GM10248 (cell line): ENCODE results near the gene TRPV5.

Experiments
- CTCF ChIA-PET: fragments of 300-600 bp; sonication (Branson Sonifier 250); formaldehyde crosslinking; extraction: SDS; loops from one replicate; lab custom pipeline; 2021; ENCODE audit warnings: antibody characterized with exemption; lab: Yijun Ruan, JAX
- POLR2A ChIA-PET: fragments of 350-650 bp; sonication (Branson Sonifier 250); formaldehyde crosslinking; extraction: SDS; loops from one replicate; lab custom pipeline; 2020; ENCODE audit warnings: antibody characterized with exemption; lab: Yijun Ruan, JAX
- DNase-seq: peaks from one replicate; pipeline ENCODE4 v3.0.0; 2012; ENCODE audit errors: extremely low spot score
- CTCF ChIP-seq: IDR thresholded peaks from 2 replicates; pipeline ENCODE4 v1.5.1; 2012; ENCODE audit warnings: mild to moderate bottlenecking, low read depth; ENCODE audit errors: extremely low read depth, missing control alignments, control extremely low read depth

Gene TRPV5

DNA sequence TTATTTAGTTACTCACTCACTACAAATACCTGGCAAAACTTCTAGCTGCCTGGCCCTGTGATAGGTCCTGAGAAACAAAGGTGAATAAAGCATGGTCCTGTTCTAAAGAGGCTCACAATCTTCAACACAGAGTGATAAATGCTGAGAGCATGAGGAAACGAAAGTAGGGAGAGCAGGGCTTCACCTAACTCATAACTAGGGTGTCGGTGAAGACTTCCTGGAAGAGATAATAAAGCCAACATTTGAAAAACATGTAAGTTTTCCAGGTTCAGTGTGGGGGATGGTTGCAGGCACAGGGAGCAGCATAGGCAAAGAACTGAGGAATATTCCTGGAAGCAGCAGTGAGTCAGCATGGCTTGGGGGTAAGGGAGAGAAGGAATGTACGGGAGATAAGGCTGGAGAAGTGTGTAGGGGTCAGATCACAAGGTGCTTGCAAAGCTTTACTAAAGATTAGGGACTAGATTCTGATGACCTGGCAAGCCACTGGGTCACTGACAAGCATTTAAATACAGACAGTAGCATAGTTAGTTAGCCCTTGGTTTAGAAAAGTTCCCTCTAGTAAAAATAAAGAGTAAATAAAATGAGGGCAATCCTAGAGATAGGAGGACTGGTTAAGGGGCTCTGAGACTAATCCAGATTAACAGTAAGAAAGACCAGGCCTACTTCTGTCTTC is 23.5 kb upstream of the TRPV5 start:
- no peak for TF ChIP-seq CTCF
- ChIA-PET POLR2A (interaction anchor here (0.7 kb wide), 1 partner anchor 427 kb away, joined by 3 read pairs; no protein-coding TSS in a partner anchor), CTCF (interaction anchor here (0.6 kb wide), 1 partner anchor 12 kb away, joined by 3 read pairs; no protein-coding TSS in a partner anchor)
- DNase-seq, result no peak

- CTCF ChIA-PET, result interaction anchor here (0.8 to 1.3 kb wide), 4 partner anchors 9 to 48 kb away, joined by 3 to 4 read pairs (median 3); no protein-coding TSS in a partner anchor
- POLR2A ChIA-PET, result no interaction called here
- TF ChIP-seq CTCF, result no peak
These were observed 21.2 kb upstream of the TRPV5 start for GRCh38 chr7:142954680-142955268.

DNA sequence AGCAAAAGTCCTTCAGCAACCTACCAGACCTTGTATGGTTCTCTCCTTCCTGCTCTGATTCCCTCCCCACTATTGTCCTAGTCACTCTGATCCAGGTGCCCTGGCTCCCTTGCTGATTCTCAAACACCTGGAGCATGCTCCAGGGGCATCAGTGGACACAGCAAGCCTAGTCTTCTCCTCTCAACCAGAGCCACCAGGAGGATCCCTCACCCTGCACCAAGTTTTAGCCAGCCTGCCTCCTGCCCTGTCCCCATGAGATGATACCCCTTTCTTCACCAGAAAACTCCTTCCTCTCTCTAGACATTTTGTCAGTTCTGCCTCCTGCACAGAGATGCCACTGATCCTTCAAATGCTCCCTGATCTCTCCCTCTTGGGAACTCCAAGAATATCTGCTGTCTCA is 16.7 kb upstream of the TRPV5 start:
- no peak for TF ChIP-seq CTCF
- CTCF ChIA-PET, result interaction anchor here (0.8 to 2.7 kb wide), 2 partner anchors 14 to 265 kb away, joined by 4 to 10 read pairs; no protein-coding TSS in a partner anchor
- POLR2A ChIA-PET, result no interaction called here
- DNase-seq, result no peak

More at GRCh38 chr7:142954680-142955268, 21.2 kb upstream of the TRPV5 start:
- DNase-seq, result no peak

DNA sequence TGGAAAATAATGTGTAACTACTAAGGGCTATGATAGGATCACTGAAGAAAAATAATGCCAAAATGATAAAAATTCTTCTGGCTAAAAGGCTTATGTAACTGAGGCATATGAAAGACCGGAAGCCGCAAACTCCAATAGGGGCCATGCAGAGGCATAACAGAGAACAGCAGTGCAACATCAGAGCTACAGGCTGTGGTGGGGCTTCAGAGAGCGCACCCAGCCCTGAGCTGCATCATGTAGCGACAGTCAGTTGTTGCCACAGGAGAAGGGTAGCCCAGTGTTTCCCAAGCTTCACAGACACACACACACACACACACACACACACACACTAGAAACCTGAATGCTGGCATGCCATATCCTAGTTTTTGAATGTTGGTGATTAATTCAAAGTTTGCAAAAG is 15.1 kb upstream of the TRPV5 start:
- CTCF ChIA-PET, result no interaction called here
- no peak for DNase-seq
- POLR2A ChIA-PET, result no interaction called here
- no peak for TF ChIP-seq CTCF

DNA sequence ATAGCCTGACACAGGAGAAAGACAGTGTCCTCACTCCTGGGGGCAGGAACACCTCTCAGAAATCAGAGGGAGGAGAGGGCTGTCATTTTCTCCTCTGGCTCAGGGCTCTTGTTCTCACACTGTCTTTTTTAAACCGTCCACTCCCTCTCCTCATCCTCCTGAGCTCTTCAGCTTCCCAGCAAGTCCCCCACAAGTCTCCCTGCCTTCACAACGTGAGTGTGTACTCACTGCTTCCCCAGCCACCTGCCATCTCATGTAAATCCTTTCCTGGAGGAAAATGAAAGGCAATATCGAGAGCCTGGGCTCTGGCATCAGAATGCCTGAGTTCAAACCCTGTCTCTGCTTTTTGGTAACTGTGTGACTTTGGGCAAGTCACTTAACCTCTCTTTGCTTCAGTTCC is 11.5 kb upstream of the TRPV5 start:
- TF ChIP-seq CTCF, result no peak
- DNase-seq, result no peak
- POLR2A ChIA-PET, result no interaction called here
- CTCF ChIA-PET, result interaction anchor here (1.1 kb wide), 1 partner anchor 12 kb away, joined by 3 read pairs; no protein-coding TSS in a partner anchor

DNA sequence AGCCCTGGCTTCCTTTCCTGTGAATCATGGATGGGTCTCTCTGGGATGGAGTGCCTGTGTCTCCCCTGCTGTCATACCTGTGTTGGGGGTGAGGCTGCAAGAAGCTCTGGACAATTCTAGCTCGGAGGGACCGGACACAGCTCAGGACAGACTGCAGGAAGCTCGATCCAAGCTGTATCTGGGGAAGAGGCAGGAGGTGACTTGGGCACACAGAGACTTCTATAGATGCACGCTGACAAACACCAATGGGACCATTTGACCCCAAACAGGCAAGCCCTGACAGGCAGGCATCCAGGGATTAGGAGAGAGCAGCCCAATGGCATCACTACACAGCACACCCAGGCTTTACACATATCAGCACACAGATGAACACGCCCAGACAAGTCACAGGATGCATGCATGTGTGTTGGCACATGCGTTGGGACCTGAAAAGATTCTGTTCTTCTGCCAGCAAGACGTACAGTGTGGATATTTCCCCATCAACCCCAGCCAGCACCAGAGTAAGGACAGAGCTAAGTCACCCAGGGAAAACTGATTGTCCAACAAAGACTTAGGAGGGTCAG is 10.2 kb upstream of the TRPV5 start:
- TF ChIP-seq CTCF, result no peak
- CTCF ChIA-PET, result interaction anchor here (1.0 to 1.1 kb wide), 2 partner anchors 12 to 65 kb away, joined by 3 read pairs; no protein-coding TSS in a partner anchor
- no peak for DNase-seq
- POLR2A ChIA-PET, result no interaction called here
